Measurements from ENCODE around the gene EDN3. TPM values are rescaled to one million over a fixed set of nuclear protein-coding genes. Genes with fewer than 3 reads are reported as not detected.
"Not testable (repeated sequence)": the region's sequence is repeated elsewhere in the genome, so short reads cannot be mapped to it uniquely, and the experiment has no call there.

The EDN3 gene
- total RNA-seq, 1 experiment from 2014 or later, result not detected

DNA sequence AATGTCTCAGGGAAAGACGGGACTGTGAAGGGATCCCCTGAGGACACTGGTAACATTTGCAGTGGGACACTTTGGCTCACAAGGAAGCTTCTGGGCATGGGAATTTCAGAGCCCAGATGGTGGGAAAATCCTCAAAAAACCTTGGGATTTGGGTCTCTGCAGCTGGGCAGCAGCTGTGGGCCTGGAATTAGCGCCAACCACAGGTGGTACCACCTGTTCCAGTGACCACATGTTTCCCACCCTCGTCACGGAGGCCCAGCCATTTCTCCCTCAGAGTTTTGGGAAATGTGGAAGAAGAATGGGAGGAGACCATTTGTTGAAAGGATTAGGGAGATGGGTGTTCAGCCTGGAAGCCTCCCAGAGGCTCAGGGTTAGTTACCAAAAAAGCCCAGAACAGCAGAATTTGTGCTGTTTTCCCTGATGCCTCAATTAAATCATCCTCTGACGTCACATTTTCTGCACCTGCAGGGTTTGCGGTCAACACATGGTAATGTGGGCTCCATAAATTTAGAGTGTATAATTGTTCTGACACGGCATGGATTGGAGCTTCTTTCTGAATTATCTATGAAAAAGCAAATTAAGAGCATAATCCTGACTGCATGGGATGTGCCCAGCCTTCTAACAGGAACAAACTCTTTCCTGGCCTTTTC lies 34.4 kb downstream of the EDN3 start:
- no peak for DNase-seq (ENCODE audit: low read depth)

DNA sequence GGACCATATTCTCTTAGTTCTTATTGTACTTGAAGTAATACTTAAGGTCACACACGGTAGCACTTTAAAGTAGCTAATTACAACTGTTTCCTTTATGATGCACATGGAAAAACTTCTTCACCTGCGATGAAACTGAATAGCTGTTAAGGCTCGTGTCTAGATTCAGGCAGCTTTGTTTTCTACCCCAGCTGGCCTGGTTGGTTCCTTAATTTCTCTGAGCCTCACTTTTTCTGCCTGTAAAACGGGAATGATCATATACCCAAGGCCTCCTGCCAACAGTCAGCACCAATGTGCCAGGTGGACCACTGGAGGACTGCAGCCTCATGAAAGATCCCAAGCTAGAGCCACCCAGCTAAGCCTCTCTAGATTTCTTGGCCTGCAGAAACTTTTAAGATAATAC lies 35.0 kb downstream of the EDN3 start:
- no peak for DNase-seq (ENCODE audit: low read depth)

- no peak for DNase-seq (ENCODE audit: low read depth)
These were observed 36.1 kb downstream of the EDN3 start for GRCh38 chr20:59336540-59336939.

GRCh38 chr20:59338444-59338843 lies 38.0 kb downstream of the EDN3 start:
- DNase-seq (ENCODE audit: low read depth), result not testable (repeated sequence)

- no peak for DNase-seq (ENCODE audit: low read depth)
These were observed 39.9 kb downstream of the EDN3 start for GRCh38 chr20:59340201-59340885.

- DNase-seq (ENCODE audit: low read depth), result not testable (repeated sequence)
These were observed 41.0 kb downstream of the EDN3 start for GRCh38 chr20:59341285-59342022.

DNA sequence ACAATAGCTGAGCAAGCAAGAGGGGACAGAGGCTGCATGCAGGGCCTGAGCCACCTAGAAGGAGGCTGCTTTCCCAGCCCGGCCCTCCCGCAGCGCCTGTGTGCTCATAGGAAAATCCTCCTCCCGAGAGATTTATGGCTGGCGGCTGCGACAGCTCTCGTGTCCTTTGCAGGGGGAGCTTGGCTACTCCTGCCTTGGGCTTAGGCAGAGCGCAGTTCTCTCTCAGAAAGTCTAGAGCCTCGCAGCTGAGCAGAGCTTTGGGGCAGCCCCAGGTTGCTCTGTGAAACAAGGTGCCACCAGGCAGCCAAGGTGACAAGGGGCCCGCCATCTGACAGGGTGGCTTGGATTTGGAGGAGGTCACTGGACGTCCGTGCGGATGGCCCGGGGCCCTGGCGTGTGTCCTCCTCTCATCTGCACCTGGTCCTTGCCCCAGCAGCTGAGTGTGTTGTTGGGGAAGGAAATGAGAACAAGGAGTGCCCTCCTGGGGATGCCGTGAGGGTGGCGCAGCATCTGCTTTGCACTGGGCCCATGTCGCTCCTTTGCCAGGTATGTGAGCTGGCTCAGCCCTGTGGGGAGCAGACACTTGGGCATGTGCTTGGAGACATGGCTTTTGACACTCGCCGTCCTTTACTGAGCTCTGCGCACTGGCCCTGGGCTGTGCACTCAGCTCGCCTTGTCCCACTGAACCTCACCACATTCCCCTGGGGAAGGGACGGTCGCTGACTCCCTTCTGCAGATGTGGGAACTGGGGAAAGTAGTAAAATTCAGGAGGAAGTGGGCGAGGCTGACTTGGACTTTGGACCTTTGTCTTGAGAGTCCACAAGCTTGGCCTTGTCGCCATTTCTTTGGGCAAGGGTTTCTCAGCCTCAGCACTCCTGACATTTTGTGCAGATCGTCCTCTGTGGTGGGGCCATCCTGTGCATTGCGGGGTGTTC lies 41.9 kb downstream of the EDN3 start:
- no peak for DNase-seq (ENCODE audit: low read depth)

GRCh38 chr20:59346061-59346460 lies 45.6 kb downstream of the EDN3 start:
- DNase-seq (ENCODE audit: low read depth), result no peak

- DNase-seq (ENCODE audit: low read depth), result no peak
These were observed 48.9 kb downstream of the EDN3 start for GRCh38 chr20:59349277-59349676.

DNA sequence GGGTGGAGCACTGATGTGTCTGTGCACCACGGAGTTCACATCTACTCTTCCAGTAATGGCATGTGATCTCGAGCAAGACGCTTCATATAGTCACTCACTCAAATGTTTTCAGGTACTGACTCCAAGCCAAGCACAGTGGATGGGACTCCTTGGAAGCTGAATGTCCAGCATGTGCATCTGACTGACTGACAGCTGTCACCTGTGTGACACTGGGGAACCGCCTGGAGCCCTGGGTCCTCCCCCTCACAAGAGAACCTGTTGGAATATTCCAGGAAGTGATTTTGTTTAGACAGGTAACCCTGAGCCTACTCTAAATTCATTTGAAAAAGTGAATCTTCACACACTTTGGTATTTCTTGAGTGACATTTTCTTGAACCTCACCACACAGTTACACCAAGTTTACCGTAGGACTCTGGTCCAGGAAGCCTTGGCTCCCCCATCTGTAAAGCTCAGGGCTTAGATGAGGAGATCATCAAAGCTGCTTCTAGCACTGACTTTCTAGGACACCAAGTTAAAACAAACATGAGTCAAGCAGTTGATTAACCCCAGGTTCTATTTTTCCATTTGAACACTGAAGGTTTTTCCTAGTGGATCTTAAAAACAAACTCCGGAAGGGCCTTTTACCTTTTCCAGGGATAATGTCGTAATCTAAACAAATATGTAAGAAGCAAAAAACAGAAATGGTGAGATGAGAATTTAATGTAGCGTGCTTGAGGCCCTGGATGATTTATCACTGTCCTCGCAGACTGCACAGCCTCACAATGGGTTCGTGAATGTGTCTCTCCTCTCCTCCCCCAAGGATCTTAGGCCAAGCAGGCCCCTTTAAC lies 50.1 kb downstream of the EDN3 start:
- DNase-seq (ENCODE audit: low read depth), result no peak

DNA sequence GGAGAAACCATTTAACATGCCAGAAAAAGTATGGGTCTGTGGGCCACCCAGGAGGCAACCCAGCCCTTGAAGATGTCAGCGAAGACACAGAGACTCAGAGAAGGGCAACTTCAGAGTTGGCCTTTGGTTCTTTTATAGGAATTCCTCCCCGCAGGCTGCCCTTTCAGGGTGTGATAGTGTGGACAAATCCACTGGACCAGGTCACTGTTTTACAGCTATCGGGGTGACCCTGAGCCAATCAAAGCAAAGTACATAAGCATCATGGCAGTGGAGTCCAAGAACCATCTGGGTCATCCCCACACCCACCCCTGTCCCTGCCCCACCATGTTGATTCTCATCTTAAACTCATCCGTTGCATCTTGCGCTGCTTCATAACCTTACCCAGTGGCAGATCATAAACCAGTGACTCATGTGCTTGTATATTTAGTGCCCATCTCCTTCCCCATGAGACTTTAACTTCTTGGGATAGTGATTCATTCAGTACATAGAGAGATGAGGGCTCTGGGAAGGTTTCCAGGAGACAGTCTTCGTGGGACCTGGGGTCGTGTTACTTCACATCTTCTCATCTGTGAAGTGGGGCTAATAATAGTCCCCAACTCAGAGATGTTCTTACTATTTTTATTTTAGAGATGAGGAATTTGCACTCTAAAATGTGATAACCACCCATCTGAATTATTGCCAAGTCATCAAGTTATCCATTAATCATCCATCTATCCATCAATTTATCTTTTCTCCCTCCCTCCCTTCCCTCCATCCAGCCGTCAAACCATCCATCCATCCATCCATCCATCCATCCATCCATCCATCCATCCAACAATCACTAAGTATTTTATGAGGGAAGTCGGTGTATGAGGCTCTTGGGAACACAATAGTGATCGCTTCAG lies 51.0 kb downstream of the EDN3 start:
- peak; percentile 58 for DNase-seq (ENCODE audit: low read depth)

DNA sequence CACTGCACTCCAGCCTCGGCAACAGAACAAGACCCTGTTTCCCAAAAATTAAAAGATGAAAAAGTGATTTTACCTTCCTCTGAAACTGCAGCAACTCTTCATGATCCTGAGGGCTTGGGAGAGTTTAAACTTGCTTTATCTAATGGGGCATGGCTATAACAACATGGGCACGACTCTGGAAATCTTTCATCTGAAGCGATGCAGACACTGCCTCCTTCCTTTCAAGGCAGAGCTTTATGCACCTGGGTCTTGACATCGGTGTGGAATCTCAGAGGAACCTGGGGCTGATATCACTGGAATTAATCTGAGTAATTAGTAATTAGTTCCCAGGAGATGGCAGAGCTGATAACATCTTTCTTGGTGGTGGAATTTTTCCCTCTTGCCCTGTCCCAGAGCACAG lies 52.1 kb downstream of the EDN3 start:
- DNase-seq (ENCODE audit: low read depth), result no peak

GRCh38 chr20:59352990-59353389 lies 52.6 kb downstream of the EDN3 start:
- no peak for DNase-seq (ENCODE audit: low read depth)

- no peak for DNase-seq (ENCODE audit: low read depth)
These were observed 54.0 kb downstream of the EDN3 start for GRCh38 chr20:59354460-59354859.

- DNase-seq (ENCODE audit: low read depth), result no peak
These were observed 54.8 kb downstream of the EDN3 start for GRCh38 chr20:59355242-59355641.

- no peak for DNase-seq (ENCODE audit: low read depth)
These were observed 56.3 kb downstream of the EDN3 start for GRCh38 chr20:59356662-59357165.

GRCh38 chr20:59358793-59359192 lies 58.4 kb downstream of the EDN3 start:
- not testable (repeated sequence) for DNase-seq (ENCODE audit: low read depth)

- no peak for DNase-seq (ENCODE audit: low read depth)
These were observed 59.7 kb downstream of the EDN3 start for GRCh38 chr20:59359906-59360725.
